ENCODE data around the gene FOXN3. TPM values are rescaled to one million over a fixed set of nuclear protein-coding genes. Genes with fewer than 3 reads are reported as not detected.

Gene FOXN3
- total RNA-seq, 2 donors from 2014 or later, result 141 to 150 TPM

DNA sequence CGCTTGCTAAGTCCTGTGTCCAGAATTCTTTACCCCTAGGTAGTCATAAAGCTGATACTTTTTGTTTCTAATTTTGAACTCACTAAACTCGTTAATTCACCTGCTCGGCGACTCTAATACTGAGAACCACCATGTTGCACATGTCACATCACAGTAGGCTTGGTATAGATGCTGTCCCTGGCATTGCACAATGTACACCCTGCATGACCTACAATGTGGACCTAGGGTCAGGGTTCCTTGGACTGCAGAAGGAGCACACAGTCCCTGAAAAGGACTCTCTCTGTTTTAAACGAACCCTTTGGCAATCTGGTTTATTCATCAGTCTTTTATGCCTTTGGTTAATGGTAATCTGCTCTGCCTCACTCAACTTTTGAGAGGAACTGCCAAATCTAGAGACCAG lies 272.4 kb downstream of the FOXN3 start:
- DNase-seq (ENCODE audit: low spot score) (no peak), ATAC-seq (ENCODE audit: insufficient number of reproducible peaks, low FRiP score, low read depth) (no peak)
- H3K4me1 ChIP-seq (ENCODE audit: control insufficient read depth in 1 of 2, low read depth in 2 of 2), result no peaks in the 10 kb centered on the region
- H3K27ac ChIP-seq, result no peak overlapping the region
- no peaks in the 10 kb centered on the region for H3K27me3 ChIP-seq (replicated peaks; ENCODE audit: insufficient read depth)
- no peaks in the 10 kb centered on the region for H3K36me3 ChIP-seq
- TF ChIP-seq, protein P1, sequence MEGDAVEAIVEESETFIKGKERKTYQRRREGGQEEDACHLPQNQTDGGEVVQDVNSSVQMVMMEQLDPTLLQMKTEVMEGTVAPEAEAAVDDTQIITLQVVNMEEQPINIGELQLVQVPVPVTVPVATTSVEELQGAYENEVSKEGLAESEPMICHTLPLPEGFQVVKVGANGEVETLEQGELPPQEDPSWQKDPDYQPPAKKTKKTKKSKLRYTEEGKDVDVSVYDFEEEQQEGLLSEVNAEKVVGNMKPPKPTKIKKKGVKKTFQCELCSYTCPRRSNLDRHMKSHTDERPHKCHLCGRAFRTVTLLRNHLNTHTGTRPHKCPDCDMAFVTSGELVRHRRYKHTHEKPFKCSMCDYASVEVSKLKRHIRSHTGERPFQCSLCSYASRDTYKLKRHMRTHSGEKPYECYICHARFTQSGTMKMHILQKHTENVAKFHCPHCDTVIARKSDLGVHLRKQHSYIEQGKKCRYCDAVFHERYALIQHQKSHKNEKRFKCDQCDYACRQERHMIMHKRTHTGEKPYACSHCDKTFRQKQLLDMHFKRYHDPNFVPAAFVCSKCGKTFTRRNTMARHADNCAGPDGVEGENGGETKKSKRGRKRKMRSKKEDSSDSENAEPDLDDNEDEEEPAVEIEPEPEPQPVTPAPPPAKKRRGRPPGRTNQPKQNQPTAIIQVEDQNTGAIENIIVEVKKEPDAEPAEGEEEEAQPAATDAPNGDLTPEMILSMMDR (IDR thresholded peaks at IDR 0.05), result no peak
- no peaks in the 10 kb centered on the region for H3K9me3 ChIP-seq
- no peak overlapping the region for H3K4me3 ChIP-seq

DNA sequence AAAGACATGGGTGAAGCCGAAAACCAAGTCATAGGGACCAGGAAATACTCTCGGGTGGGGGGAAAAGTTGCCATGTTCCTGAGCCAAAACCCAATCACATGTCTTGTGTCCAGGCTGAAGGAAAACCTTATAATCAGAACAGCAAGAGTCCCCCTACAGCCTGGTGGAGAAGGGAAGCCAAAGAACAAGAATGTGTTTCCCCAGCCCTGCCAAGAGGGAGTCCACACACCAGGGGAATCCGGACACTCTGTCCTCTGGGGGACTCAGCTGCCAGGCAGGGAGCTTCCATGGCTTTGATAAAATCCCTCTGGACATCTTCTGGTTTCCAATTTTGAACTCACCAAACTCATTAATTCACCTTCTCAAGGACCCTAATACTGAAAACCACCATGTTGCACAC lies 273.0 kb downstream of the FOXN3 start:
- Histone ChIP-seq H3K4me3 (no peak overlapping the region), H3K4me1 (ENCODE audit: control insufficient read depth in 1 of 2, low read depth in 2 of 2) (no peaks in the 10 kb centered on the region), H3K9me3 (no peaks in the 10 kb centered on the region), H3K27me3 (replicated peaks; ENCODE audit: insufficient read depth) (no peaks in the 10 kb centered on the region), H3K36me3 (no peaks in the 10 kb centered on the region), H3K27ac (no peak overlapping the region)
- DNase-seq (ENCODE audit: low spot score), result no peak
- TF ChIP-seq, protein P1 (IDR thresholded peaks at IDR 0.05), result no peak
- no peak for ATAC-seq (ENCODE audit: insufficient number of reproducible peaks, low FRiP score, low read depth)

DNA sequence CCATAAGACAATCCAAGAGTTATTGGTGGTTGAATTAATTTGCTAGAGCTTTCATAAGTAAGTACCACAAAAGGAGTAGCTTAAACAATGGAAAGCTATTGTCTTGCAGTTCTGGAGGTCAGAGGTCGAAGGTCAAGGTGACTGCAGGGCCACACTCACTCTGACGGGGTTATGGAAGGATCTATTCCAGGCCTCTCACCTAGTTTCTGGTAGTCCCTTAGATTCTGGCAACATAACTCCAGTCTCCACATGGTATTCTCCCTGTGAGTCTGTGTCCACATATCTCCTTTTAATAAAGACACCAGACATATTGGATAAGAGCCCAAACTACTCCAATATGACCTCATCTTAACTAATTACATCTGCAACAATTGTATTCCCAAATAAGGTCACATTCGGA lies 273.4 kb downstream of the FOXN3 start:
- H3K27ac ChIP-seq, result no peak overlapping the region
- TF ChIP-seq, protein P1 (IDR thresholded peaks at IDR 0.05), result no peak

DNA sequence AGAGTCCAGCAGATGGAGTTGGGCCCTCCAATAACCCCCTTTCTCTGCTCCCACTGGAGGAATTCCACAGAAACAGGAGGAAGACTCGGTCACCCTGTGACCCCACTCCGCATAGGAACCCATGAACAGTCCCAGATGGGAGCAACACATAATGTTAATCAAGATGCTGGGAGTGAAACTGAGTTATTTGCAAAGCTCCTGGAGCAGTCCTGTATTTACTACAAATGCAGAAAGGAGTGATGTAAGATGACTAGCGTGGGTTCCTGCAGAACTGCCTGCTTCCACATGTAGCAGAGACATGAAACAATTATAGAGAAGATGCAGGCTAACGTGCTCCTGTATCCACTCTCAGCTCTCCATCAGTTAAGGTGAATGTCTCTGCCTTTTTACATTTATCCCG lies 274.7 kb downstream of the FOXN3 start:
- no peaks in the 10 kb centered on the region for H3K9me3 ChIP-seq
- DNase-seq (ENCODE audit: low spot score), result no peak

More for the DNA sequence above, 273.4 kb downstream of the FOXN3 start:
- Histone ChIP-seq H3K4me3 (no peak overlapping the region), H3K9me3 (no peaks in the 10 kb centered on the region), H3K4me1 (ENCODE audit: control insufficient read depth in 1 of 2, low read depth in 2 of 2) (no peaks in the 10 kb centered on the region), H3K27me3 (replicated peaks; ENCODE audit: insufficient read depth) (no peaks in the 10 kb centered on the region), H3K36me3 (no peaks in the 10 kb centered on the region)
- DNase-seq (ENCODE audit: low spot score) (no peak), ATAC-seq (ENCODE audit: insufficient number of reproducible peaks, low FRiP score, low read depth) (no peak)

DNA sequence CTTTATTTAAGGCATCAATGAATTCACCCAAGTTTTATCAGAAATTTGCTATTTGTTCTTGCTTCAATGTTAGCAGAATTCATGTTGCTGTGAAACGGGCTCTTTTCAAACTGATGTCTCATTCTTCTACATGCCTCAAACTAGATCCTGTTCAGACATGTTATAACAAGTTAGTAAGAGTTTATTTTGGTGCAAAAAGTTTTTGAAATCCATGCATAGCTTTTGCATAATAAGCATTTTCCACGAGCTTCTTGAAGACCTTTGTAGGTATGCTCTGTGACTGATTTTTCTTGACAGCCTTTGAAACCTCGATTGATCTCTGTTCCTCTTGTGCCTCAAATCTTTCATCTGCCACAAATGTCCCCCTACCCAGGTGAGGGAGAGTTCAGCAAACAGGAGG lies 275.2 kb downstream of the FOXN3 start:
- no peaks in the 10 kb centered on the region for H3K27me3 ChIP-seq (replicated peaks; ENCODE audit: insufficient read depth)
- H3K9me3 ChIP-seq, result no peaks in the 10 kb centered on the region
- H3K4me1 ChIP-seq (ENCODE audit: control insufficient read depth in 1 of 2, low read depth in 2 of 2), result peaks cover 5 to 15% of the 10 kb centered on the region in 2 donors
- ATAC-seq (ENCODE audit: insufficient number of reproducible peaks, low FRiP score, low read depth), result no peak
- no peak for DNase-seq (ENCODE audit: low spot score)
- no peaks in the 10 kb centered on the region for H3K36me3 ChIP-seq
- TF ChIP-seq, protein P1 (IDR thresholded peaks at IDR 0.05), result no peak
- no peak overlapping the region for H3K4me3 ChIP-seq
- H3K27ac ChIP-seq, result no peak overlapping the region

More for the DNA sequence above, 274.7 kb downstream of the FOXN3 start:
- TF ChIP-seq, protein P1 (IDR thresholded peaks at IDR 0.05), result no peak
- Histone ChIP-seq H3K27me3 (replicated peaks; ENCODE audit: insufficient read depth) (no peaks in the 10 kb centered on the region), H3K36me3 (no peaks in the 10 kb centered on the region), H3K4me3 (no peak overlapping the region), H3K27ac (no peak overlapping the region), H3K4me1 (ENCODE audit: control insufficient read depth in 1 of 2, low read depth in 2 of 2) (peaks cover 0 to 10% of the 10 kb centered on the region in 2 donors)
- ATAC-seq (ENCODE audit: insufficient number of reproducible peaks, low FRiP score, low read depth), result no peak
